ENCODE measurements around the gene RTP1.

Gene RTP1, protein sequence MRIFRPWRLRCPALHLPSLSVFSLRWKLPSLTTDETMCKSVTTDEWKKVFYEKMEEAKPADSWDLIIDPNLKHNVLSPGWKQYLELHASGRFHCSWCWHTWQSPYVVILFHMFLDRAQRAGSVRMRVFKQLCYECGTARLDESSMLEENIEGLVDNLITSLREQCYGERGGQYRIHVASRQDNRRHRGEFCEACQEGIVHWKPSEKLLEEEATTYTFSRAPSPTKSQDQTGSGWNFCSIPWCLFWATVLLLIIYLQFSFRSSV

GRCh38 chr3:187197335-187197649 lies at the start of gene RTP1:
TSS of gene RTP1 (plus strand) at chr3:187197486. CDS start at chr3:187197516, 30 bp downstream.
- DNase-seq (ENCODE audit: low spot score) (no peak), ATAC-seq (ENCODE audit: low read depth) (no peak)
- H3K9me3 ChIP-seq (ENCODE audit: severe bottlenecking), result no peaks in the 10 kb centered on the region
- H3K27ac ChIP-seq (ENCODE audit: poor library complexity, severe bottlenecking), result no peak within 1 kb of the TSS
- H3K36me3 ChIP-seq (ENCODE audit: low read depth), result no peaks in the 10 kb centered on the region
- TF ChIP-seq, protein P1, sequence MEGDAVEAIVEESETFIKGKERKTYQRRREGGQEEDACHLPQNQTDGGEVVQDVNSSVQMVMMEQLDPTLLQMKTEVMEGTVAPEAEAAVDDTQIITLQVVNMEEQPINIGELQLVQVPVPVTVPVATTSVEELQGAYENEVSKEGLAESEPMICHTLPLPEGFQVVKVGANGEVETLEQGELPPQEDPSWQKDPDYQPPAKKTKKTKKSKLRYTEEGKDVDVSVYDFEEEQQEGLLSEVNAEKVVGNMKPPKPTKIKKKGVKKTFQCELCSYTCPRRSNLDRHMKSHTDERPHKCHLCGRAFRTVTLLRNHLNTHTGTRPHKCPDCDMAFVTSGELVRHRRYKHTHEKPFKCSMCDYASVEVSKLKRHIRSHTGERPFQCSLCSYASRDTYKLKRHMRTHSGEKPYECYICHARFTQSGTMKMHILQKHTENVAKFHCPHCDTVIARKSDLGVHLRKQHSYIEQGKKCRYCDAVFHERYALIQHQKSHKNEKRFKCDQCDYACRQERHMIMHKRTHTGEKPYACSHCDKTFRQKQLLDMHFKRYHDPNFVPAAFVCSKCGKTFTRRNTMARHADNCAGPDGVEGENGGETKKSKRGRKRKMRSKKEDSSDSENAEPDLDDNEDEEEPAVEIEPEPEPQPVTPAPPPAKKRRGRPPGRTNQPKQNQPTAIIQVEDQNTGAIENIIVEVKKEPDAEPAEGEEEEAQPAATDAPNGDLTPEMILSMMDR (IDR thresholded peaks at IDR 0.05; ENCODE audit: poor library complexity, severe bottlenecking), result no peak
- H3K27me3 ChIP-seq (ENCODE audit: insufficient read depth, poor library complexity, severe bottlenecking), result no peaks in the 10 kb centered on the region
- peaks cover 3% of the 10 kb centered on the region for H3K4me1 ChIP-seq (ENCODE audit: insufficient read depth, poor library complexity, severe bottlenecking)
- H3K4me3 ChIP-seq (ENCODE audit: severe bottlenecking), result no peak within 1 kb of the TSS

DNA sequence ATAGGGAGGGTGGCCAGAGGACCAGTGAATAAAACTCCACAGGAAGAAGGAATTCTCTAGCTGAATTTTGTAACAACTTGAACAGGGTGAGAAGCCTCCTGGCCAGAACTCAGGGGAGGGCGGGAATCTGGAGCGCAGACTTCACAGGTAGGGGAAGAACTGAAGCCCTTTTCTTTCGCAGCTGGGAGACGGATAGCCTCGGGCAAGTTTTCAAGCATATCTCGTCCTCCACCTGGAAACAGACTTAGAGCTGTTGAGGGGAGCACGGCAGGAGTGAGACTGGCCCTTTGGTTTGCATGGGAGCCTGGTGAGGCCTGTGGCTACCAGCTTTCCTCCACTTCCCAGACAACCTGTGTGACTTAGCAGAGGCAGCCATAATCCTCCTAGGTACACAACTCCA lies 47.1 kb upstream of the RTP1 start:
- Histone ChIP-seq H3K9me3 (ENCODE audit: severe bottlenecking) (no peaks in the 10 kb centered on the region), H3K4me3 (ENCODE audit: severe bottlenecking) (no peak overlapping the region), H3K27me3 (ENCODE audit: insufficient read depth, poor library complexity, severe bottlenecking) (no peaks in the 10 kb centered on the region), H3K36me3 (ENCODE audit: low read depth) (no peaks in the 10 kb centered on the region), H3K27ac (ENCODE audit: poor library complexity, severe bottlenecking) (no peak overlapping the region), H3K4me1 (ENCODE audit: insufficient read depth, poor library complexity, severe bottlenecking) (no peaks in the 10 kb centered on the region)
- TF ChIP-seq, protein P1 (IDR thresholded peaks at IDR 0.05; ENCODE audit: poor library complexity, severe bottlenecking), result no peak
- ATAC-seq (ENCODE audit: low read depth), result no peak
- DNase-seq (ENCODE audit: low spot score), result no peak

- DNase-seq (ENCODE audit: low spot score) (no peak), ATAC-seq (ENCODE audit: low read depth) (no peak)
- TF ChIP-seq, protein P1 (IDR thresholded peaks at IDR 0.05; ENCODE audit: poor library complexity, severe bottlenecking), result peak; percentile 12
- H3K4me3 ChIP-seq (ENCODE audit: severe bottlenecking), result no peak overlapping the region
- no peaks in the 10 kb centered on the region for H3K9me3 ChIP-seq (ENCODE audit: severe bottlenecking)
- no peaks in the 10 kb centered on the region for H3K27me3 ChIP-seq (ENCODE audit: insufficient read depth, poor library complexity, severe bottlenecking)
- H3K4me1 ChIP-seq (ENCODE audit: insufficient read depth, poor library complexity, severe bottlenecking), result no peaks in the 10 kb centered on the region
- H3K27ac ChIP-seq (ENCODE audit: poor library complexity, severe bottlenecking), result no peak overlapping the region
- no peaks in the 10 kb centered on the region for H3K36me3 ChIP-seq (ENCODE audit: low read depth)
These were observed 46.7 kb upstream of the RTP1 start for GRCh38 chr3:187150599-187150998.

DNA sequence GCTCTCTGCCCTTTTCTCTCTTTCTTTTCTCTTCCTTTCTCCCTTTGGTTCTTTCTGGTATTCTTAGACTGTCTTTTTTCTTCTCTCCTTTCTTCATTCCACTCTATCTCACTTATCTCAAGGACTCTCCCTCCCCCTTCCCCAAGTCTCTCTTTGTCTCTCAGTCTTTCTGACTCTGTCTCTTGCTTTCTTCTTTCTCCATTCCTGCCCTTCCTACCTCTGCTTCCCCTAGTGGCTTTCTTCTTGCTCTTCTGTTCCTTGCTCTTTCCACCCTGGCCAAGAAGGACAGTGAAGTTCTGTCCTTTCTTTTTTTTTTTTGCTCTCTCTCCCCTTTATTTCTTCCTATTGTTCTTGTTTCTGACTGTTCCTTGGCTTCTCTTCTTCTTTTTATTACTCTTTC lies 35.7 kb upstream of the RTP1 start:
- H3K4me3 ChIP-seq (ENCODE audit: severe bottlenecking), result no peak overlapping the region
- H3K36me3 ChIP-seq (ENCODE audit: low read depth), result no peaks in the 10 kb centered on the region
- H3K27me3 ChIP-seq (ENCODE audit: insufficient read depth, poor library complexity, severe bottlenecking), result no peaks in the 10 kb centered on the region
- TF ChIP-seq, protein P1 (IDR thresholded peaks at IDR 0.05; ENCODE audit: poor library complexity, severe bottlenecking), result no peak
- ATAC-seq (ENCODE audit: low read depth), result no peak
- no peaks in the 10 kb centered on the region for H3K9me3 ChIP-seq (ENCODE audit: severe bottlenecking)
- H3K4me1 ChIP-seq (ENCODE audit: insufficient read depth, poor library complexity, severe bottlenecking), result peaks cover 4% of the 10 kb centered on the region
- DNase-seq (ENCODE audit: low spot score), result no peak
- H3K27ac ChIP-seq (ENCODE audit: poor library complexity, severe bottlenecking), result no peak overlapping the region

- no peaks in the 10 kb centered on the region for H3K36me3 ChIP-seq (ENCODE audit: low read depth)
- H3K9me3 ChIP-seq (ENCODE audit: severe bottlenecking), result no peaks in the 10 kb centered on the region
- no peaks in the 10 kb centered on the region for H3K27me3 ChIP-seq (ENCODE audit: insufficient read depth, poor library complexity, severe bottlenecking)
- TF ChIP-seq, protein P1 (IDR thresholded peaks at IDR 0.05; ENCODE audit: poor library complexity, severe bottlenecking), result no peak
- ATAC-seq (ENCODE audit: low read depth) (no peak), DNase-seq (ENCODE audit: low spot score) (no peak)
- no peak overlapping the region for H3K27ac ChIP-seq (ENCODE audit: poor library complexity, severe bottlenecking)
- peaks cover 4% of the 10 kb centered on the region for H3K4me1 ChIP-seq (ENCODE audit: insufficient read depth, poor library complexity, severe bottlenecking)
- no peak overlapping the region for H3K4me3 ChIP-seq (ENCODE audit: severe bottlenecking)
These were observed 34.9 kb upstream of the RTP1 start for GRCh38 chr3:187162265-187162953.

All from RWPE2 (cell line).